CD14-positive monocyte (primary cell): ENCODE results near the gene SPATA6L. TPM values are rescaled to one million over a fixed set of nuclear protein-coding genes. Genes with fewer than 3 reads are reported as not detected.

Experiments used
- DNase-seq, 3 donors: peaks; one replicate each; pipeline ENCODE4 v3.0.0-alpha.2; 2011 to 2022
- H2AFZ ChIP-seq: 2 replicates; pipeline ENCODE4 v1.6.0; 2012; ENCODE audit warnings: mild to moderate bottlenecking, low read depth, low read length, inconsistent platforms; ENCODE audit not compliant: insufficient read depth, poor library complexity, severe bottlenecking
- H3K27ac ChIP-seq, 2 donors: 1 replicate in 1 of 2; 2 replicates in 1 of 2; pipeline ENCODE4 v1.5.1; 2012 to 2013; ENCODE audit warnings: low read length in 2 of 2, control low read depth in 1 of 2, inconsistent platforms in 1 of 2, low read depth in 1 of 2, mild to moderate bottlenecking in 1 of 2
- H3K27me3 ChIP-seq, 2 donors: one replicate each; pipeline versions ENCODE4 v1.6.0 to v1.6.1; 2011 to 2013; ENCODE audit warnings: low read length in 2 of 2; ENCODE audit not compliant: control insufficient read depth in 2 of 2, insufficient read depth in 2 of 2
- H3K36me3 ChIP-seq, 2 donors: replicated peaks in 1 of 2; 1 replicate in 1 of 2; 2 replicates in 1 of 2; pipeline versions ENCODE4 v1.5.1 to v1.6.1; 2012 to 2013; ENCODE audit warnings: low read length in 2 of 2, control low read depth in 1 of 2, inconsistent platforms in 1 of 2, mild to moderate bottlenecking in 1 of 2; ENCODE audit not compliant: insufficient read depth in 2 of 2, control insufficient read depth in 1 of 2
- H3K4me1 ChIP-seq, 2 donors: 1 replicate in 1 of 2; 2 replicates in 1 of 2; pipeline versions ENCODE4 v1.5.1 to v1.6.1; 2012 to 2013; ENCODE audit warnings: low read length in 2 of 2, control low read depth in 1 of 2, inconsistent platforms in 1 of 2, mild to moderate bottlenecking in 1 of 2, moderate library complexity in 1 of 2; ENCODE audit not compliant: insufficient read depth in 2 of 2, control insufficient read depth in 1 of 2
- H3K4me2 ChIP-seq: replicated peaks from 2 replicates; pipeline ENCODE3; 2012; ENCODE audit warnings: low read length, moderate library complexity, mild to moderate bottlenecking; ENCODE audit not compliant: poor library complexity, severe bottlenecking; ENCODE audit errors: extremely low read depth
- H3K4me3 ChIP-seq, 3 experiments: fragments of 200-600 bp in 1 of 3; sonication (generic) in 1 of 3; replicated peaks in 1 of 3; 1 replicate in 2 of 3; 2 replicates in 1 of 3; pipeline ENCODE4 v1.5.1; 2011 to 2013; ENCODE audit warnings: low read length in 3 of 3, mild to moderate bottlenecking in 3 of 3, control low read depth in 2 of 3, low read depth in 2 of 3, inconsistent platforms in 1 of 3, moderate library complexity in 1 of 3
- H3K79me2 ChIP-seq: 2 replicates; pipeline ENCODE4 v1.6.0; 2012; ENCODE audit warnings: mild to moderate bottlenecking, control low read depth, inconsistent platforms, low read length, moderate library complexity; ENCODE audit not compliant: insufficient read depth
- H3K9ac ChIP-seq: 2 replicates; pipeline ENCODE4 v1.6.0; 2017; ENCODE audit warnings: low read length, mild to moderate bottlenecking; ENCODE audit not compliant: insufficient read depth, poor library complexity, severe bottlenecking
- H3K9me3 ChIP-seq, 2 donors: replicated peaks in 1 of 2; 1 replicate in 1 of 2; 2 replicates in 1 of 2; pipeline versions ENCODE4 v1.5.1 to v1.6.1; 2012 to 2013; ENCODE audit warnings: low read length in 2 of 2, control low read depth in 1 of 2; ENCODE audit not compliant: control insufficient read depth in 1 of 2, insufficient read depth in 1 of 2
- H4K20me1 ChIP-seq: 2 replicates; pipeline ENCODE4 v1.6.0; 2012; ENCODE audit warnings: mild to moderate bottlenecking, low read length, control low read depth, moderate library complexity; ENCODE audit not compliant: insufficient read depth
- H3K27ac Mint-ChIP-seq, 7 donors: one replicate each; pipeline ENCODE4 v1.8.0; 2020; ENCODE audit warnings: mild to moderate bottlenecking in 7 of 7, mixed read lengths in 7 of 7, moderate library complexity in 6 of 7, inconsistent platforms in 2 of 7
- H3K27me3 Mint-ChIP-seq, 3 donors: one replicate each; pipeline ENCODE4 v1.8.0; 2021 to 2022; ENCODE audit warnings: low read depth in 3 of 3, mild to moderate bottlenecking in 3 of 3, mixed read lengths in 3 of 3, moderate library complexity in 3 of 3, inconsistent platforms in 1 of 3
- H3K36me3 Mint-ChIP-seq, 2 donors: one replicate each; pipeline ENCODE4 v1.8.0; 2020; ENCODE audit warnings: mixed read lengths in 2 of 2, inconsistent platforms in 1 of 2, mild to moderate bottlenecking in 1 of 2
- H3K4me1 Mint-ChIP-seq: one replicate; pipeline ENCODE4 v1.8.0; 2020; ENCODE audit warnings: mild to moderate bottlenecking, mixed read lengths
- H3K4me3 Mint-ChIP-seq, 2 donors: one replicate each; pipeline ENCODE4 v1.8.0; 2020; ENCODE audit warnings: mild to moderate bottlenecking in 2 of 2, mixed read lengths in 2 of 2, moderate library complexity in 1 of 2
- H3K9me3 Mint-ChIP-seq, 7 donors: one replicate each; pipeline ENCODE4 v1.8.0; 2020 to 2022; ENCODE audit warnings: mixed read lengths in 7 of 7, mild to moderate bottlenecking in 6 of 7, moderate library complexity in 6 of 7, inconsistent platforms in 2 of 7
- CTCF ChIP-seq: fragments of 200-600 bp; IDR thresholded peaks from one replicate; pipeline ENCODE4 v1.8.0; 2022; ENCODE audit warnings: antibody characterized with exemption, mild to moderate bottlenecking
- WGBS: methylation state at CpG from one replicate; pipeline ENCODE4 v1.1.5; 2013; ENCODE audit warnings: missing lambda C conversion rate; ENCODE audit not compliant: insufficient coverage; 5-methylcytosine and 5-hydroxymethylcytosine counted together
- intact Hi-C, 2 donors: fragments of 100-400 bp; cut with micrococcal nuclease; formaldehyde crosslinking; loops; one replicate each; pipeline versions ENCODE4 v1.15.0 to v1.15.1; 2023
- polyA plus RNA-seq, 3 donors: library from polyadenylated mRNA; depleted of rRNA in 1 of 3; unstranded in 2 of 3; stranded (reverse) in 1 of 3; fragments of 300-500 nt in 2 of 3; fragments of >200 nt in 1 of 3; fragmentation: Illumina TruSeq in 2 of 3; gene quantifications; 1 replicate in 2 of 3; 2 replicates in 1 of 3; pipeline ENCODE4 v1.2.3, GENCODE V29; 2012 to 2021

Gene SPATA6L
- polyA plus RNA-seq, 3 donors, result not detected

GRCh38 chr9:4680173-4680525, 13.9 kb upstream of the SPATA6L start:
- peak overlapping the region; percentile 66 to 80 (median 79) for H3K4me3 ChIP-seq
- peaks cover 10 to 12% of the 10 kb centered on the region in 2 donors for H3K36me3 Mint-ChIP-seq
- H3K9me3 Mint-ChIP-seq, result no peaks in the 10 kb centered on the region
- peaks cover 21 to 28% of the 10 kb centered on the region in 2 donors for H3K4me1 ChIP-seq
- peaks cover 3% of the 10 kb centered on the region for H3K4me1 Mint-ChIP-seq
- no peaks in the 10 kb centered on the region for H3K9me3 ChIP-seq
- intact Hi-C loops, result loop anchor here in 1 of 2 donors (5.0 kb wide), 1 partner anchor 112 kb away; the partner anchor contains the start of gene RCL1
- H2AFZ ChIP-seq, result peak overlapping the region; percentile 90
- H3K27ac Mint-ChIP-seq, result no peak overlapping the region
- H3K79me2 ChIP-seq, result peaks cover 35% of the 10 kb centered on the region
- H3K9ac ChIP-seq, result peak overlapping the region; percentile 86
- peaks cover 0 to 9% (median 1%) of the 10 kb centered on the region in 3 donors for H3K27me3 Mint-ChIP-seq
- no peaks in the 10 kb centered on the region for H3K27me3 ChIP-seq
- 6% methylated on average over 3 of the region's 10 CpGs for WGBS
- H3K4me2 ChIP-seq, result peak overlapping the region; percentile 91
- peaks cover 6 to 7% of the 10 kb centered on the region in 2 donors for H3K36me3 ChIP-seq
- H3K27ac ChIP-seq, result peak overlapping the region; percentile 90 to 95
- no peaks in the 10 kb centered on the region for H4K20me1 ChIP-seq
- DNase-seq, result no peak
- no peak for TF ChIP-seq CTCF
- no peak overlapping the region for H3K4me3 Mint-ChIP-seq

GRCh38 chr9:4679268-4680172, 13.2 kb upstream of the SPATA6L start, which contains the start of gene CDC37L1:
TSS of gene CDC37L1 (plus strand) at chr9:4679569. CDS start at chr9:4679768, 199 bp downstream.
- under 1% methylated on average over 57 of the region's 66 CpGs for WGBS
- Mint-ChIP-seq H3K27me3 (peaks cover 0 to 9% (median 1%) of the 10 kb centered on the region in 3 donors), H3K9me3 (no peaks in the 10 kb centered on the region)

More at GRCh38 chr9:4679268-4680172, 13.2 kb upstream of the SPATA6L start, which contains the start of gene CDC37L1:
- Histone ChIP-seq H3K79me2 (peaks cover 35% of the 10 kb centered on the region), H3K4me2 (peak within 1 kb of the TSS; percentile 91), H3K4me3 (peak within 1 kb of the TSS; percentile 66 to 80 (median 79)), H3K27ac (peak within 1 kb of the TSS; percentile 90 to 95), H2AFZ (peak within 1 kb of the TSS; percentile 90), H3K9me3 (no peaks in the 10 kb centered on the region), H3K27me3 (no peaks in the 10 kb centered on the region), H3K9ac (peak within 1 kb of the TSS; percentile 86), H3K36me3 (peaks cover 0 to 1% of the 10 kb centered on the region in 2 donors), H3K4me1 (peaks cover 21 to 28% of the 10 kb centered on the region in 2 donors), H4K20me1 (no peaks in the 10 kb centered on the region)
- peaks cover 5 to 7% of the 10 kb centered on the region in 2 donors for H3K36me3 Mint-ChIP-seq
- TF ChIP-seq CTCF, result peak; percentile 81
- intact Hi-C loops, result loop anchor here (5.0 to 10.0 kb wide), 4 partner anchors 65 to 305 kb away; partner anchors contain the start of genes RCL1 (in 2 of the 2), AK3 (in 1 of the 2) and JAK2 (in 1 of the 2)
- peaks cover 3% of the 10 kb centered on the region for H3K4me1 Mint-ChIP-seq
- DNase-seq, result peak; percentile 93 to 96 (median 96)
- no peak within 1 kb of the TSS for H3K4me3 Mint-ChIP-seq
- H3K27ac Mint-ChIP-seq, result no peak within 1 kb of the TSS
